GM18499 (cell line): ENCODE measurements around the gene INPP4B.
"Not testable (repeated sequence)": the region's sequence is repeated elsewhere in the genome, so short reads cannot be mapped to it uniquely, and the experiment has no call there.

Source experiments
- ATAC-seq: cut with Tn5 transposase; IDR thresholded peaks from one replicate; pipeline ENCODE4 v1.9.1; 2021; ENCODE audit warnings: moderate number of reproducible peaks; ENCODE audit not compliant: insufficient read depth, unreplicated experiment

Gene INPP4B

DNA sequence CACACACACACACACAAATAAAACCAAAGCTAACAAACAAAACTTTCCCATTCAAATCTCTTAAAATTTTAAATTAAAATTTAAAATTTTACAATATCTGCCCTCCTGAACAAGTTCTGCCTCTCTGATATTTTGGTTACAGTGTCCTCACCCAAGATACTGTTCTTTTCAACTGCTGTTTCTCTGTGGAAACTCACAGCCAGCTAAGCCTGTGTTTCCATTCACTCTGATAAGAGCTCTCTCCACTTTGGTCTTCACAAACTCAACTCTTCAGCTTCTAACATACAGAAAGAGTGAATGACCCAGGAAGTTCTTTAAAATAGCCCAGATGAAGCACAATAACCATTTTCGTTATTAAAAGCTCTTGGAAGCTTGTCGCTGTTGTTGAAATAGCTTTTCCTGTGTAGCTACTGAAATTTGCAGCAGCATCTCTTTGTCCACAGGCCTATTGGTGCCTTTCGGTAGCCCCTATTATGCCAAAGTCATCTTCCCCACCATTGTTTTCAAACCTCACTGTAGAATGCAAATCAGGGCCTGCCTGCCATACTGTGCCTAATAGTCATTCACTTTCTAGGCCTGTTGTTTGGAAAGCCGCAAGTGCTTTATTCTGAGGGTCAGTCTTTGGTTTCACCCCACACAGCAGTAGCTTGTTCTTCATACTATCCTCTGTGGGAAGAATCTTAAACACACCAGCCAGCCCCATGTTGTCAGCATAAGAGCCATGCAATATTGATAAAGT is 19.4 kb downstream of the INPP4B start:
- ATAC-seq = no peak

DNA sequence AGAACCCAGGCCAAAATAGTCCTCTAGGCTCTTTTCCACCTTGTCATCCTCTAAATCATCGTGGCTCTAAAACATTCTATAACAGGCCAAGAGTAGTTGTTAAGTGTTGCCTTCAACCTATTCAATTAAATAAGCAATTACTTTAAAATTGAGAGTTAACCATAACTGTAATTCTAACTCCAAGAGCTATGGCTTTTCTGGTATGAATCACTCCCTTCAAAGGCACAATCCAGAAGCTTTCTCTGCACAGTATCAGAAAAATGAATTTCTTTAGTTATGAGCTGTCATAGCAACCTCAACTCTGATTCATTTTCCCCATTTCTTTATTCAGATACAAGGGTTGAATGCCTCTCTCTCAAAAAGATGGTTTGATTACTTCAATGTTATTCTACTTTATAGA is 21.7 kb downstream of the INPP4B start:
- ATAC-seq = no peak

DNA sequence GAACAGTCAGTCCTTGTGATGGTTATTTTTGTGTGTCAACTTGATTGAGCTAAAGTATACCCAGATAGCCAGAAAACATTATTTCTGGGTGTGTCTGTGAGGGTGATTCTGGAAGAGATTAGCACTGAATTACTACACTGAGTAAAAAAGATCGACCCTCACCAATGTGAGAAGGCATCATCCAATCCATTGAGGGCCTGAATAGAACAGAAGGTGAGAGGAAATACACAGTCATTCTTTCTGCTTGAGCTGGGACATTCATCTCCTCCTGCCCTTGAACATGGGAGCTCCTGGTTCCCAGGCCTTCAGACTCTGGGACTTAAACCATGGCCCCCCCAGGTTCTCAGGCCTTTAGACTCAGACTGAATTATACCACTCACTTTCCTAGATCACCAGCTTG is 22.3 kb downstream of the INPP4B start:
- ATAC-seq = no peak

DNA sequence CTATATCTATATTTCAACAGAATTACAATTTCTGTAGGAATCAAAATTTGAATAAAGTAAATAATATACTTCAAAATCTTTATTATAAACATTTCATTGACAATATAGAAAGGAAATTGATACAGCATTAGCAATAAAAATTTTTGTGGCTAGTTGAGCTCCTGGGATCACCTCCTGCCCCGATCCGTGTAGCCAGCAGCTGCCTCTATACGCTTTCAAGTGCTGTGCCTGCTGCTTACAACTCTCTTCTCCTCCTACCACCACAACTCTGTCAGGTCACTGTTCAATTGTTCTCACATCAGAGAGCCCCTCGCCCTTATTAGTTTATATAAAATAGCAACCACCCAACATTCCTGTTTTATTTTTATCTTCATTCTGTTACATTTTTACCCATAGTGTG is 27.6 kb downstream of the INPP4B start:
- no peak for ATAC-seq

DNA sequence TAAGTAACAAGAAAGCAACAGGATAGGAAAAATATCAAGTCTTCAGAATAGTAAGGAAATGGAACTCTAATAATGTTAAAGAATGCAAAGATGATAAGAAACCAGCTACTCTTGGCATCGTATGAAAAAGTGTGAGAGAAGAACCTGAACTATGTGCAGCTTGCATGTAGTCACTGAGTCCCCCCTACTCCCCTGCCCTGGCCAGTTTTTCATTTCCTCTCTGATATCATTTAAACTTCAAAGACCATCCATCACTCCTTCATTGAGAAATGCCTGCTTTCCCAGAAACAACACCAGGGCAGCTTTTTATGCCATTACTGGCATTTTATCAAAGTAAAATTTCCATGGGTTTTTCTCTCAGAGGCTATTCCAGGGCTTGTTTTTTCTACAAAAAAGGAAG is 28.1 kb downstream of the INPP4B start:
- ATAC-seq = no peak

DNA sequence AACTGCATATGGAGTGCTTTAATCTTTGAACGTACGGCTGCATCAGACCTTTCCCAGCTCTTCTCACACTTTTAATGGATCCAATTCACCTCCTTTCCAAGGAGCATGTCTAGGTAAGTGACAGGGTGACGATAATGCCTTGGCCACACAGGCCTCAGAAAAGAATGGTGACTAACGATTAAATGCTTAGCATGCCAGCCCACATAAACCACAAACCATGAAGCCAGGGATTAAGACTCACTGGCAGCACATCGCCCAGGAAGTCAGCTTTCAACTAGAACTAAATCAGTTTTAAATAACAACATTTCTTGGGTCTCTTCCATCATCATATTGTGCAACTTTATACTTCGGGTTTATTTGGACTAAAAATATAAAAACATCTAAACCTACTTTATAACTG is 28.7 kb downstream of the INPP4B start:
- no peak for ATAC-seq

DNA sequence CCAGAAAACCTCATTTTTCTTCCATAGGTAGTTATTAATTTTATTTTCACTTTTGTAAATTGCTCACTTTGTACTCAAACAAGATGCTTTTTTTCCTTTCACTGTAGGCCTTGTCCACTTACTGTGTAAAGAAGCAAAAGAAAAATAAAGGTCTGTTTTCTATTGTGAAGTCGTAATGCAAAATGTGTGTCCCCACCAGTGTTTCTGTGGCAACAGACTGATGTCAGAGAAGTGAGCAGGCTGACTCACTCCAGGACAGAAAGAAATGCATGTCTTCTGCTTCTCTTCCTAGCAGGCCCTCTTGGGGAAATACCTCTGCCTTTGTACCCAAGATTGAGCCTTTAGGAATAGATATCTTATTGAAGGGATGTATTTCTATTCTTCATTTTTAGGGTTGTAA is 30.3 kb downstream of the INPP4B start:
- no peak for ATAC-seq

DNA sequence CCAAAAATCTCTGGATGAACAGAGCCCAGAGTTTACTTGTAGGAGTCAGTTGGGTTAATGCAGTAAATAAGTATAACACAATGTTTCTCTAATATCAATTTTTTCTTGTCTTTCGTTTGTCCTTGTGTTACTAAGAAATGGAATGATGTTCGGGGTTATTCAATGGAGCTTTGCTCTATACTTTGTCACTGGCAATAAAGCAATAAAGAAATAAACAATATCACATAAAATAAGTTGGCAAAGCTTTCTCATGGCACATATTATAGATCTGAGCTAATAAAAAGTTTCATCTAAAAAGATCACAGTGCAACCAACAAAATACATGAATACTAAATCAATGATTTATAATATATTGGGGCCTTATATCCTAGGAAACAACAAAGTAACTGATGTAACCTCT is 32.7 kb downstream of the INPP4B start:
- no peak for ATAC-seq

DNA sequence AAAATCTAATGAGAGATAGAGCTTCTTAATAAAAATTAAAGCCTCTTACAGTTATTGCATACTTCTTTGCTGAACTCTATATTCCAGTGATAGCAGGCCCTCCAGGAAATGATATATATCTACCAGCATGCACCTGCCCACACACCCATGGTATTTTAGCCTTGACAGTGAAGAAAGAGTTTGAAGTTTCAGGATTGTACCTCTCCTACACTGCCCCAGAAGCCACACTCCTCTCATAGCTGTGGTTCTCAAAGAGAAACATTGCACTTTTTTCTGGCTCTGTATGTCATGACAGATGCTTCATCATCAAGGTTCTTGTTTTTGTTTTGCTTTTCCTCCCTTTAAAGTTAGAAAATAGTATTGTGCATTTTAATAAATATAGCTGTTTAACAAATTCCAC is 34.0 kb downstream of the INPP4B start:
- no peak for ATAC-seq

DNA sequence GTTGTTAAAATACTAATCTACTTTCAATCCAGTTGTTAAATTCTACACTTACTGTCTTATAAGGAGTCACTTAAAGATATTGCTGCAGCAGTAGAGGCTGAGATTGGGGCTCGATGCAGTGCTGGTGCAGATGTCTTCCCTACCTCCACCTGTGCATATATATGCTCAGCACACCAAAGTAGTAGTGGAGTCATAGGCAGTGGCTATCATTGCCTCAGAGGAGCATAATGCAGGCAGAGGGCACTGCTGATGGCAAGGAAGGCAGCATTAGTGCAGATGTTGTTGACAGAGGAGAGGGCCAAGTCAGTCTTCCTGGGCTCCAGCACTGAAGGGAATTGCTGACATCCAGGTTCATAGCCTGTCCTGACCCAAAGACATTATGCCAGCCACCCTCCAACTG is 35.1 kb downstream of the INPP4B start:
- no peak for ATAC-seq

DNA sequence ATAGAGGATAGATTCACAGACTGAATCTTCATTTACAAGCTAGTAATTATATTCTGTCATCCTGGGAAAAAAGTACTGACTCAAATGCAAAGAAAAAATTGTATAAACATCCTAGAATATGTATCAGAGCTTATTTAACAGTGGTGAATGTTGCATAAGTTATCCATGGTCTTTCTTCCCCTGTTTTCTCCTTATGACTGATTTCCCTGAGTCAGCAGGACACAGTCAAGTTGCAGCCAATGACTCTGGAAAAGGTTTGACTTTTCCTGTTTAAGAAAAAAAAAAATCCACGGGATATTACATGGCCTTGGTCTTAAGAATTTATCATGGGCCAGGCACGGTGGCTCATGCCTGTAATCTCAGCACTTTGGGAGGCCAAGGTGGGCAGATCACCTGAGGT is 36.5 kb downstream of the INPP4B start:
- ATAC-seq = no peak

DNA sequence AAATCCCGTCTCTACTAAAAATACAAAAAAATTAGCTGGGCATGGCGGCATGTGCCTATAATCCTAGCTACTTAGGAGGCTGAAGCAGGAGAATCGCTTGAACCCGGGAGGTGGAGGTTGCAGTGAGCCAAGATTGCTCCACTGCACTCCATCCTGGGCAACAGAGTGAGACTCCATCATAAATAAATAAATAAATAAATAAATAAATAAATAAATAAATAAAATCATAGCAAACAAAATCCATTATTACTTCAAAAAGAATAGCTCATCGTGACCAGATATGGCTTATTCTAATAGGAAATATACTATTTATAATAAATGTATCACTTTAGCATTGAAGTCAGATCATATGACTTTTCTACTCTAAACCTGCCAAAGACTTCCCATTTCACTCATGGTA is 42.2 kb downstream of the INPP4B start:
- not testable (repeated sequence) for ATAC-seq

DNA sequence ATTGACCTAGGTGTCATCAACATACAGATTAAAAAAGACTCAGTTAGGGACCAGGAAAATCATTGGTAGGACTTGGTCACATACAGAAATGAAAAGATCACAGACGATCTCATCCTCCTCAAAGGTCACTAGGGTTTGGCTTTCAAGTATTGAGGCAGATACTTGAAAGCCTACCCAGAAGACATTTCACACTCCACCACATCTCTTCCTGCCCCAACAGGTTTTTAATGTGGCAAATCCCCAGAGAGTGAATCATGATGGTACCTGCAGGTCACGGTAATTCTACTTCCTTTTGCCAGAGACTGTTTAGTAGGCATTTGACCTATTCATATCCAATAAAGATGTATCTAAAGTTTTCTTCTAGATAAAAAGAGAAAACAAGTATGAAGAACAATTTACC is 44.1 kb downstream of the INPP4B start:
- ATAC-seq = no peak

DNA sequence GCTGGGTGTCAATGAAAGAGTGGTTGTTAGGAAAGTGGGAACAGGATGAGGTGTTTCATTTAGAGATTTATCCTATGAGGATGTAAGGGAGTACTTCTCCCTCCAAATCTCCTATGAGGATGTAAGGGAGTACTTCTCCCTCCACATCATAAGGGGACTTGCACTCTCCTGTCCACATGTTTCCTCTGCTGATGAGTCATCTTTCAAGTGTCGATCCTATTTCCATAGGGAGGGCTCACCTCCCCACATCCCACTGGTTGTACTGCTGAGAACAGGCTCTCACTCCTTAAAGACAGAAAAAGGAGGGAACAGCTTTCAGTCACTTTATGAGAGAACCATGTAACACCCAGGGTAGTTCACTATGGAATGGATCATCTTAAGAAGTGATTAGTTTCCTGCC is 65.0 kb downstream of the INPP4B start:
- no peak for ATAC-seq

DNA sequence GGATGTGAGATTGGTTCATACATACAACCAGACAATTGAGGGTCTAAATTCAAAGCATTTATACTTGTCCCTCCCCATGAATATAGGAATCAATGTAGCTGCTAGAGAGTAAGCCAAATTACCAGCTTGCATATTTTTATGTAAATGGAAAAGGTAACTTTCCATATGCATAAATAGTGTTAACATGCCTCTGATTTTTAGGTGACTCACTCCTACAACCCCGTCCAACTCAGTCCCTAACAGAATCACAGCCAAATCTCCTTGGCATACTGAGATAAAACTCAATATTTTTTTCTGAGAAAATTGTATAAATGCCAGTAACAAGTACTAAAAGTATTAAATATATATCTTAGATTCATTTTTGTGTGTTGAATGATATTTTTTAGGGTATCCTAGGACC is 67.2 kb downstream of the INPP4B start:
- ATAC-seq = no peak

DNA sequence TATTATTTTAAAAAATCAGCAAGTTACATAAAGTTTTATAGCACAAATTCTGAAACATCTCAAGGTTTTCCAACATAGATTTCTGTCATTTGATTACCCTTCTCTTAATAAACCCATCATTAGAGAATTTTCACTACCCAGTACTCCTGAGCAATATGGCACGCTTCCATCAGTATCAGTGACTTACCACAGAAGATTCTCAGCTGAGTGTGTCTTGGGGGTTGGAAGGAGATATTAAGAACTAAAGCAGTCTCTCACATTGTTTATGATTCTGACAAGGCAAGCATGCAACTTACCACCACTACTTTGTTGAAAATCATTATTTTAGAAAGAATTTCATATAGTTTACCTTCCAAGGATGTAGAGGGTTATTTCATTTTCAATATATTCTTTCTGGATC is 67.7 kb downstream of the INPP4B start:
- no peak for ATAC-seq

DNA sequence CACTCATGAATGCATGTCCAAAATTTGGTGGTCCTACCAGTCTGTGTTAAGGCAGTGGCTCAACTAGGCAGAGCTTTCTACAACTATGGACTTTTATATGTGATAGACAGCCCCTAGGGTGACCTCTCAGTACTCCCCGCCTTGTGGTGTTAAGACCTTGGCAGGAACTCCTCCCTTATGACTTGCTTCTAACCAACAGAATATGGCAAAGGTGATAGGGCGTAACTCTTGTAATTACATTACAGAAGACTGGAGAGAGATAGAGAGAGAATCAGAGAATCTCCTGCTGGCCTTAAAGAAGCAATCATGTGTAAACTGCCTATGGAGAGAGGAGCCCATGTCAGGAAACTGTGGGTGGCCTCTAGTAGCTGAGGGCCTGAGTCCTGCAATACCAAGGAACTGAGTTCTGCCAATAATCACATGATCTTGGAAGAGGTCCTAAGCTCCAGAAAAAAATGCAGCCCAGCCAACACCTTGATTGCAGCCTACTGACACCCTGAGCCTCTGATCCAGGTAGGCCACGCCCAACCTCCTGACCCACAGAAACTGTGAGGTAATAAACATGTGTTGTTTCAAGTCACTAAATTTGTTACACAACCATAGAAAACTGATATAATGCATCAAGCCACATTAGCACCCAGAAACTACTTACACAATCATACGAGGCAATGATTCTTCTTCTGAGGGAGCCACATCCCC is 68.9 kb downstream of the INPP4B start:
- no peak for ATAC-seq

DNA sequence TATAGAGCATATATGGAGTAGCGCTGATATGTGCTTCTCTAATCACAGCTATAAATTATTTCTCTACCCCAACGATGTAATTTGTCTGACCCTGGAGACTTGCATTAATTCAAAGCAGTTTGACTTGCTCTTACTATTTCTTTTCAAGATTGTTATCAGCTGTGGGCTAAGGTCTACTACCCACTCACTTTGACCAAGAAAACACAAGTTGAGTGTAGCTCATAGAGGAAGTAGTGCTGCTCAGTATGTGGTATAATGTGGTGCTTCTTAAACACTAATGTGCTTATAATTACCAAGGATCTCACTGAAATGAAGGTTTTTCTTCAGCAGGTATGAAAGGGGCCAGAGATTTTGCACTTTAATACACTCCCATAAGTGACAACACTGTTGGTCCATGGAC is 70.1 kb downstream of the INPP4B start:
- ATAC-seq = no peak

DNA sequence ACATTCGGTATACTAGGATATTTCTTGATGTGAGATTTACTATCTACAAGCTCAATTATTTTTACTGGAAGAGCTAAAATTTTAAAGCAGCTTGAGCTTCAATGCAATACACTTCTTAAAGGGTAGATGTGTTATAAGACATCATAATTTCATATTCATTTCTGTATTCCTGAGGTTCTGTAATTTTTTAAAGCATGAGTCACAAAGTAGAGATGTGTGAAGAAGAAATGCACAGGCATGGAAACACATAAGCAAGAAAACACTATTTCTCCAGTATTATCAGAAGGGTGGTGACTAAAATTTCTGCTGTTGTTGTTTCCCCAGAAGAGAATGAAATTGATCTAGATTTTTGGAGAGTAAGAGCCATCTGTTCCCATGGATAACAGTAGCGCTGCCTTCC is 72.6 kb downstream of the INPP4B start:
- no peak for ATAC-seq

DNA sequence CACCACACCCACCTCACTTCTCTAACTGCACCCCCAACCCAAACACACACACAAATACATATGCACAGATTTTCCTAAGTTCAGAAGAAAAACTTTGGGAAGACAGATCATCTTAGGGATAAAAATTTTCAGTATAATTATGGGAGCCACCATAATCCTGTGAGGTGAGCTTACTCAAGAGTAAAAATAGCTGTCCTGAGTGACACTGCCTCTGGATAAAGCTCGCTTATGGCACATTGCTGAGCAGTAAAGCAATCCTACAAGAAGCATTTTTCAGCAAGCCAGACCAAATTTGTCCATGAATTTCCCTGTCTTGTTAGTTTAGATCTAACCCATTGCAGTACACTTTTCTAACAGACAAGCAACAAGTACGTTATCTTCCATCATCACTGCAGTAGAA is 83.8 kb downstream of the INPP4B start:
- ATAC-seq = no peak

DNA sequence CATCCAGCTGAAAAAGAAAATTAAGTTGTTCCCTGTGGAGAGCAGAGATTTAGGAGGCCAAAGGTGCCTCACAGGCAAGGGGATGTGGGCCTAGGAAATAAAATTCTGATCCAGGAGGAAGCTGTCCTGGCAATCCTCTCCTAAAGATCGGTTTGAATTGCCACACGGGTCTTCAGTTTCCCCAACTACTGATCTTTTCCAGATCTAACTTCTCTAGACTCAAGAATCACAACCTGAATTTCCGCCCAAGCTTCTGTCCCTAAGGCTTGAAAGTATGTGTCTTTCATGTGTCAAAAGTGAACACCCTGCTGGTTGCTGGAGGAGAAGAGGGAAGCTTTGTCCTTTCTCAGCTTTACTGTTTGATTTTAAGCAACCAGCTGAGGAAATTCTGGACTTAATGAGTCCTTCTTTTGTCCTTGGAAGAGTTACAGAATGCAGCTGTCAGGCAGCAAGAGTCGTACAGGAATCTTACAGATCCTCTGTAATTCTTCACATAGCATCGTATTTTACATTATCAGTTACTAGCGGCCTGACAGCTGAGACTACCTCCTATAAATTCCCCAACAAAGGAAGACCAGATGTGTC is 93.8 kb downstream of the INPP4B start:
- ATAC-seq = no peak
